Measurements from ENCODE around the gene RPL41. TPM values are rescaled to one million over a fixed set of nuclear protein-coding genes. Genes with fewer than 3 reads are reported as not detected.

Gene RPL41
- total and polyA plus RNA-seq, 9 of the 15 experiments (the other 6 are each of a cell fraction or from before 2014, with no cell fraction given), result 3,403 to 11,276 (median 5,604) TPM

GRCh38 chr12:56151672-56152131 lies 35.3 kb downstream of the RPL41 start (continued):
- TF ChIP-seq, protein P1, sequence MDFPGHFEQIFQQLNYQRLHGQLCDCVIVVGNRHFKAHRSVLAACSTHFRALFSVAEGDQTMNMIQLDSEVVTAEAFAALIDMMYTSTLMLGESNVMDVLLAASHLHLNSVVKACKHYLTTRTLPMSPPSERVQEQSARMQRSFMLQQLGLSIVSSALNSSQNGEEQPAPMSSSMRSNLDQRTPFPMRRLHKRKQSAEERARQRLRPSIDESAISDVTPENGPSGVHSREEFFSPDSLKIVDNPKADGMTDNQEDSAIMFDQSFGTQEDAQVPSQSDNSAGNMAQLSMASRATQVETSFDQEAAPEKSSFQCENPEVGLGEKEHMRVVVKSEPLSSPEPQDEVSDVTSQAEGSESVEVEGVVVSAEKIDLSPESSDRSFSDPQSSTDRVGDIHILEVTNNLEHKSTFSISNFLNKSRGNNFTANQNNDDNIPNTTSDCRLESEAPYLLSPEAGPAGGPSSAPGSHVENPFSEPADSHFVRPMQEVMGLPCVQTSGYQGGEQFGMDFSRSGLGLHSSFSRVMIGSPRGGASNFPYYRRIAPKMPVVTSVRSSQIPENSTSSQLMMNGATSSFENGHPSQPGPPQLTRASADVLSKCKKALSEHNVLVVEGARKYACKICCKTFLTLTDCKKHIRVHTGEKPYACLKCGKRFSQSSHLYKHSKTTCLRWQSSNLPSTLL (IDR thresholded peaks at IDR 0.05), result no peak
- TF ChIP-seq ZFP36 (IDR thresholded peaks at IDR 0.05; ENCODE audit: low read depth, low read length, partially characterized antibody) (no peak), GTF2E2 (tag; IDR thresholded peaks at IDR 0.05) (no peak), GABPB1 (CRISPR knock-in tag; IDR thresholded peaks at IDR 0.05) (no peak), SNIP1 (IDR thresholded peaks at IDR 0.05; ENCODE audit: low read depth) (peak; percentile 2; the same call in 1 of the 2 replicates), FOS (IDR thresholded peaks at IDR 0.05; ENCODE audit: extremely low read depth, insufficient read length) (no peak), STAT5B (CRISPR knock-in tag; IDR thresholded peaks at IDR 0.05) (no peak), SIRT6 (IDR thresholded peaks at IDR 0.05; ENCODE audit: low read depth, low read length) (no peak), NFIX (CRISPR knock-in tag; IDR thresholded peaks at IDR 0.05; ENCODE audit: low read depth) (no peak), MLLT1 (IDR thresholded peaks at IDR 0.05) (no peak; a peak in 1 of 4 replicates), NR4A1 (CRISPR knock-in tag; IDR thresholded peaks at IDR 0.05) (no peak), NR4A1 (tag; IDR thresholded peaks at IDR 0.05) (0 out of 2 replicates have a peak, but pooled peaks have one; percentile 51), ZNF407 (IDR thresholded peaks at IDR 0.05; ENCODE audit: low read depth) (no peak)
- TF ChIP-seq, protein P2, sequence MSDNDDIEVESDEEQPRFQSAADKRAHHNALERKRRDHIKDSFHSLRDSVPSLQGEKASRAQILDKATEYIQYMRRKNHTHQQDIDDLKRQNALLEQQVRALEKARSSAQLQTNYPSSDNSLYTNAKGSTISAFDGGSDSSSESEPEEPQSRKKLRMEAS (CRISPR knock-in tag; IDR thresholded peaks at IDR 0.05), result peak; percentile 66

Data from K562 (cell line).